DMS79 (cell line): ENCODE measurements around the gene SIAH2.

Experiments used
- DNase-seq: peaks from one replicate; lab custom pipeline; 2025; lab: John Stamatoyannopoulos, UW

The SIAH2 gene

GRCh38 chr3:150748684-150749047 lies 14.3 kb downstream of the SIAH2 start:
- DNase-seq, result no peak

DNA sequence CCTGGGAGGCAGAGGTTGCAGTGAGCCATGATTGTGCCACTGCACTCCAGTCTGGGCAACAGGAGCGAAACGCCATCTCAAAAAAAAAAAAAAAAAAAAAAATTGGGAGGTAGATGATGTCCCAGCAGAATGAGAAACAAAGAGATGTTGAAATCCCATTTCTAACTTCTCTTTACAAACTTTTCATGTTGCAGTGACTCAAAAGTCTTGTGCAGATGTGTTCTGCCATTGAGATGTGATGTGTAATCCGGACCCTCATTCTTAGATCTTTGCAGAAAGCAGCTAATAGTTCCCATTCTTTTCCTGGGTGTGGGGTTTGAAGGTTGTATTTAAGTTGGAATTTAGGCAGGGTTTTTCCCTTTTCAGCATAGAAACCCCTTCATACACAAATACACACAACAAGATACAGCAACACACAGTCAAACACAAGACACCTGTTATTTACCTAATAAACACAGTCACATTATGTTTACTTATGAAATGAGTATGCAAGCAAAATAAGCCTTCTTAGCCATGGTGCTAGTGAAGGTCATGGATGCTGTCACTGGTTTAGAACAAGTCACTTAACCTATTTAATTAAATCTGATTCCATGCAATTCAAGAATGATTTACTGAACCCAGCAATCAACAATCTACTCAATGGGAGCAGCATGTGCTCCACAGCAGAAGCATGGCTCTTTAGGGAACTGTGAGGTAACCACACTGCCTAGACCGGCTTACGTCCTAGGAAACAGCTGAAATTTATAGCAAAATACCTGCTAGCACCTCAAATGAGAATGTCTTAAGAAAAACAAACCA lies 14.9 kb downstream of the SIAH2 start:
- no peak for DNase-seq

DNA sequence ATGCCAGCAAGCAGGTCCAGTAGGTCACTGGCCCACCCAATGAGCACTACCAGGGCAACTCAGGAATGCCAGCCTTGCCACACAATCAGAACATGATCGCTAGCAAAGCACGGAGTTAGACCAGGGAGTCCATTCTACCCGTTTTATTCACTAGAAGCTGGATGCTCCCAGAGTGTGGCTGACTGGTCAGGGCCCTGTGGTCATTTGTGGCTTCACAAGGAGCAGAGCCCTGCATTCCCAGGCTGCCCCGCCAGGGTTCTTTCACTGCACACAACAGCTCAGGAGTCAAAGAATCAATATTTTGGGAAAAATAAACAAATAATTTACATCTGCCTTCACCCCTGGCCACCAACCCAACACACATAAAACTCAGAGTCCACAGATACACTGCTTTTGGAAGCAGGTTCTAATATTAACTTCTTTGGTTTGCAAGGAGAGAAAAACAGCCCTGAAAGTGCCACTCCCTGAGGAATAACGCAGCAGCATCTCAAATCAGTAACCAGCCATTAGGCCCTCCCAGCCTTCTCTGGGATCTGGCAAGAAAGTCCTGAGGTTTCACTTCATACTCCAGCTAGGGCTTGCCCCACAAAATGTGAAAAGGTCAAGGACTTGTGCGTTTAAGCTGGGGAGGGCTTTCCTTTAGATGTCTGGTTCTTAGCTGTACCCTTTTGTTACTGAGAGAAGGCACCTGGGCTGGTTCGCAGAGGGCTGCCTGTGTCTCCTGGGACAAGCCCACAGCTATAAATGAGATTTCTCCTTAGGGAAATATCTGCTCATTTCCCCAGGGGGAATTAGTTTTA lies 16.0 kb downstream of the SIAH2 start:
- DNase-seq, result no peak

DNA sequence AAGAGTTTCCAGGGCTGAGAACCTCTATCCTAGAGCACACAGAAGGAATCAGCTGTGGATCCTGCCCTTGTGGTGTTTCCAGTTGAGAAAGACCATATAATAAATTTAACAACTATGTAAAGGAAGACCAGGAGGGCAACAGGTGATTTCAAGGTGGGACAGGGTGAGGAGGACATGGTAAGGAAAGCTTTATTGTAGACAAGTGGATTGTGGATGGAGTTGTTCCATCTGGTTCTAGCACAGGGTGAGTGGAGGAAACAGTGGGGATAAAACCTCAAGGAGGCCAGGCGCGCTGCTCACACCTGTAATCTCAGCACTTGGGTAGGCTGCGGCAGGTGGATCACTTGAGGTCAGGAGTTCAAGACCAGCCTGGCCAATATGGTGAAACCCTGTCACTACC lies 17.1 kb downstream of the SIAH2 start:
- DNase-seq, result no peak

DNA sequence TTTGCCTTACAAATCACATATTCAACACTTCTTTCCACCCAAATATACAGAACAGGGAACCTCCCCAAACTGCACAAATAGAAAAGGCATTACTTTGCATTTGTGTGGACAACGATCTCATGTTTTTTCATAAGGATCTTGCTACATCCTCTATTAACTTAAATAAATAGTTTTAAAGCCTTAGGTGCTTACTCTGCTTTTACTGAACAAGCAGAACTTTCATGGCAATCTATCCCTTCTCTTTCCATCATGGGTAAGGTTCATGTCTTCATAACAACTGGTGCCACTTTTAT lies 18.1 kb downstream of the SIAH2 start:
- DNase-seq, result no peak

DNA sequence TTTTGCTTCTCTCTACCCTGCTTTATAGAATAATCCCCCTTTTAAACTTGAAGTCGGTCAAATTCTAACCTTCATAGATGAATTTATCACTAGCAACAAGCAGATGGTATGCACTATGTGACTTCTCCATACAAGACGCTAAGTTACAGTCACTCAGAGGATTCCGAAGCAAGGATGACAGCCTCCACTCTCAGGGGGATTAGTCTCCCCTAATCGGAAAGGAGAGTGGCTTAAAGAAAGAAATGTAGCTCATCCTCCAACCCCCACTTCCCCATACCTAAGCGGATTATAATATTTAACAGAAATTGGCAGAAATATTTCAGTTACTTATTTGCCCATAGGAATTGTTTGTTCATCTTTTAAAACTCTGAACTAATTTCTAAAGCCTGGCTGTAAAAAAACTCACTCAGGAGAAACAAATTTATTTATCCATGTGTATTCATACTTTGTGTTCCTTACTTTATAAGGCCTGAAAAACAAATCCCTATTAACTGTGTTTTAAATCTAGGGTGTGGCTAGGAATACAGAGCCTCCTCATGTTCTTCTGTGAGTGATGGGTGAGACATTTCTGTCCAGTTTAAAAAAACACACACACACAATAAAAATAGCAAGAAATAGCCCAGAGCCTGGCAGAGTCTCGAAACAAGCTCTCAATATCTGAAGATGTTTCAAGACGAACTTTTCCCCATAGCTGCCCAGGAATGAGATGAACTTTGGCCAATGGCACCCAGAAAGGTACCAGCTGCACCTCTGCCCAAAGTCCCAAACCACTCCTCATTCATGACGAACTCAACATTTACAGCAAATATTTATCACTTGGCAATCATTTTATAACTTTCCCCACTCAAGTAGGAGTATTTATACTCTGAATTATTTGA lies 18.7 kb downstream of the SIAH2 start:
- no peak for DNase-seq

DNA sequence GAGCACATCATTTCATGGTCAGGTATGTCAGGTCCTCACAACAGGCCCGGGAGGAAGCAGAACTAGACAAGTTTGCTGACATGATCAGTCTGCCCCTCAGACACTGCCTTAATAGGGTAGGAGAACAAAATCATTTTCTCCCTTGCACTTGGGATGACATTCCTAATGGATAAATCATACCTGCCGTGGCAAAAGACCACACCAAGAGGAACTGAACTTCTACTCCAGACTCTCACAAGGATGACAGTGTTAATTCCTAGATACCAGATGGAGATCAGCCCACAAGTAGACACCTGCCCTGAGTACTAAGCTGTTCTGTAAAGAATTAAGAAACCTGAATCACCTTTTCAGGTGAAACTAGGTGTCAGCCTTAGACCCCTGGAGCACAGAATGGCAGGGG lies 19.5 kb downstream of the SIAH2 start:
- DNase-seq, result no peak

DNA sequence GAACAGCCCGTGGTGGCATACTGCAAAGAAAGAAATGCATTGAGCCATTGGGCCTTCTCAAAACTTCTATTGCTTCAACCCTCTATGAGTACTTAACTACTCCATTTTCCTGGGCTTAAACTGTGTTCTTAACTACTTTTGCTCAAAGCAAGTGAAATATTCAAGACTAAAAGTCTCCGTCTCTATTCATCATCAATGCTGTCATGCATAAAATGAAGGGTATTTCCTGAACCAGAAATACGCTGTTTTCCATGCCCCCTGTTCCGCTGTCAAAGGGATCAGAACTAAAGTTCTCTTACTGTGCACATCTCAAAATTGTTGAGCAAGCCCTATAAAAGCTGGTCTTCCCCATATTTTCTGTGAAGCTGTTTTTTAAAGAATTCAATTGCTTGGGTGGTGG lies 20.3 kb downstream of the SIAH2 start:
- DNase-seq, result no peak

GRCh38 chr3:150742141-150742523 lies 20.8 kb downstream of the SIAH2 start:
- DNase-seq, result no peak

DNA sequence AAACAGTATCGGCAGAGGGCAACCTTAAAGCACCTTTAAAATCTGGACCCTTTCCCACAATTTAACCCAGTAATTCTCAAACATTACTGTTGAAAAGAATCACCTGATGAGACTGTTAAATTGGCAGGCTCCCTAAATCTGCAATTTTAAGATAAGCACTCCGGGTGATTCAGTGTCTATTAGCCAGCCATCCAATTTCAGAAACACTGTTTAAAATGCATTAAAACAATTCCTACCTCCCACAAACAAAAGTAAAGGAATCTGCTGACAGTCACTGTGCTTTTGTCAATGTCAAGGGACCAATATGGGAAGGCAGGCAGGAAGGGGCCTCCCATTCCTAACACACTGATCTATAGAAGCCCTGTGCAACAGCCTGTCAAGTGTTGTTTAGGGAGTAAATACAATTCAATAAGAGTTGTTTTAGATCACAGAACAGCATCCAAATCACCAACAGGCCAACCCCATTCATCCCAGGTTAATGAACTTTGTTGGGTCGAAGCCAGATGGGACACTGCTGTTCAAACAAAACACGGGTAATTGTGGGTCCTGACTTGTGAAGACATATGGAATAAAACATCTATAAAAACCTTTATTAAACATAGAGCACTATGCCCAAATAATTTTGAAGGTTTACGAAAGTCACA lies 21.4 kb downstream of the SIAH2 start:
- DNase-seq, result no peak

DNA sequence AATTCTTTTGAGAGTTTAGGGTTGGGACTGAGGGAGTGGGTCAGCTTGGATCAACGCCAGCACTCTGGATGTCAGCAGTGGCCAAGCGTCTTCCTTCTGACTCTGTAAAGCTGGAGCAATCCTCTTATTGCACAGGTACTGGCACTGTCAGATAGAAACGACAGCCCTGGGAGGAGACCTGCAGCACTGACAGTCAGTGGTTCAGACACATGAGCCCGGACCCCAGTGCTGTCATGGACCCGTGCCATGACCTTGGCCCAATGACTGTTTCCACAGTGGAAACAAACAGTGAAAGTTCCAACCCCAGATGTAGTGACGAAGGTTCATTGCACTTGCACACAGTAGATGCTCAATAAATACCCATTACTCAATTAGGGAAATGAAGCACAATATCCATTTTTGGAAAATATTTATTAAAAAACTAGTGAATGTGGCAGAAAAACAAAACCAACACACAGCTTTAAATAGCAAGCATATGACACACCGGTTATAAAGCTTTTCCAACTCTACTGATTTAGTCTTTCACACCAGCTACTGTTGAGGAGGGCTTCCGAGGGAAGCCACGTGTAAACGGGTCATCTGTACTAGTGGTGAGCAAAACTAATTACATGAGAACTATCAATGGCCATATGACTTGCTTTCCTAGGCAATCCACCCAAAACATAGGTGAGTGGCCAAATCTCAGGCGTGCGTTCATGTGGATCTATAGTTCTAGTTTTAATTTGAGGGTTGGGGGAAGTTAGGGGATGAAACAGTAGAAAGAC lies 22.1 kb downstream of the SIAH2 start:
- no peak for DNase-seq

GRCh38 chr3:150739877-150740645 lies 22.9 kb downstream of the SIAH2 start:
- no peak for DNase-seq

DNA sequence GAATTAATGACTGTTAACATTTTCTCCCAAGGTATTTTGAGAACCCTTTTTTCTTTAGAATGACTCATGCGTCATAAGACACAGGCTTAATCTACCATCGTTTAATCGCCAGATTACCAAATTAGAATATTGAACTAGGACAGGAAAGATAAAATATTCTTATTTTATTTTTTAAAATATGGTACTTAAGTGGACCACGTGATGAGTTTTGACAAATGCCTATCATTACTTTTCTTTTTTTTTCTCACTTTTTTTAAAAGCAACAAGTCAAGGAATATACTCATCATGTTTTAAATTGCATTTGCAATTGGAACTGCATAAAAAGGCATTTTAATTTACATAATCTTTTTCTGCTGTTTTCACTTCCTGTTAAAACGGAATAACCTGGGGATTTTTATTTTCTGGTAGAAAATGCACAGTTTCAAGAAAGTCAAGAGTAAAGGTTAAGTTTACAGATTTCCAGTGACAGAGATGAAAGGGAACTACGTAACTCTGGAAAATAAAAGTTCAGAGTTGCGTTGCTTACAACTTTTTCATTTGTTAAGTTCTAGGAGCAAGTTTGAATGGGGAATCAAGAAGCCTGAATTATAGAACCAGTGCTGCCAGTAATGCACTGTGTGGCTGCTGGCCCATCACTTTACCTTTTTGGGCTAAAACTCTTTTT lies 23.6 kb downstream of the SIAH2 start:
- DNase-seq, result no peak

DNA sequence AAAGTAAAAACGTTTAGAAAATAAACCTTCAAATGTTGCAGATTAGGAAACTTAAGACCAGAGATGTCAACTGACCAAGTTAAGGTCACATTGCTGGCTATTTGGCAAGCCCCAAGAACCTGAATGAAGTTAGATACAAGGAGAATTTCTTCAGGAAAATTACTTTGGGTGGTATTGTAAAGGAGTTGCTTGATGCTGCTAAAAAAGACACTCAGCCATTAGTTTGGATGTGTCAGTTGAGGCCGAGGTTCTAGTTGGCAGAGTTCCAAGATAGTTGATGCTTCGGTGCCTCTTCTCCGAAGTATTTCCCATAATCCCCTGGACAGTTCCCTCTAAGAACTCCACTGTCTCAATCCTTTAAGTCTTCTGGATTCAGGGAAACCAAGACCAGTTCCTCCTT lies 24.3 kb downstream of the SIAH2 start:
- no peak for DNase-seq

DNA sequence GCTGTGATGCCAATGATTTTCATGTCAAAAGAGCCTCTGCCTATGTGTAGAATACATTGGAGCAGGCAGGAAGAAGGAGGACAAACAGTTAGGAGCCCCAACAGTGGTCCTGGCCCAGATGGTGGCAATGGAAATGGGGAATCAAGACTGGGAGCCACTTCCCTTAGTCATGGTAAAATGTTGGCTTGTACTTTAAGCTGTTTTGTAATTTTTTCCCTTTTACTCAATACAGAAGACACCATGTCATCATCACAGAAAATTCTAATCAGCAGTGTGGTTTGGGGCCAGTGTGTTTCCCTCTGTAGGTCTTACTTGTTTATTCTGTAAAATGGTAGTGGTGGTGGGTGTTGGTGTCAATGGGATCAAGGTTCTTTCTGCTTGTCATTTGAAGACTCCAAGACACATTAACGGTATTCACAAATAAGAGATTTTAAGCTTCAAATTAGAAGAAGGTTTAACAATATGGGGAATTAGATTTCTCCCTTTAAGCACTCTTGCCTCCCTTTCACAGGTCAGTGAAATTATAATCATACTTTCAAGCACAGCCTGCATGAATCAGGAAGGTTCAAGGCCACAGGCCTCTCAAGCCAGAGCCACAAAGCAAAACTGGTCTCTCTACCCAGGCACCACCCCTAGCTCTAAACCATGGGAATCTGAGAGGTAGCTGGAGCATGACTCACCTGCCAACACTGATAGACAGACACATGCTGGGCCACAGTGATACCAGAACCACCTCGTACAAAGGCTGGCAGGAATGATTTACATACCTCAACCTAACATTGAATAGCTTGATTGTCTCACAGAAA lies 24.9 kb downstream of the SIAH2 start:
- DNase-seq, result no peak

DNA sequence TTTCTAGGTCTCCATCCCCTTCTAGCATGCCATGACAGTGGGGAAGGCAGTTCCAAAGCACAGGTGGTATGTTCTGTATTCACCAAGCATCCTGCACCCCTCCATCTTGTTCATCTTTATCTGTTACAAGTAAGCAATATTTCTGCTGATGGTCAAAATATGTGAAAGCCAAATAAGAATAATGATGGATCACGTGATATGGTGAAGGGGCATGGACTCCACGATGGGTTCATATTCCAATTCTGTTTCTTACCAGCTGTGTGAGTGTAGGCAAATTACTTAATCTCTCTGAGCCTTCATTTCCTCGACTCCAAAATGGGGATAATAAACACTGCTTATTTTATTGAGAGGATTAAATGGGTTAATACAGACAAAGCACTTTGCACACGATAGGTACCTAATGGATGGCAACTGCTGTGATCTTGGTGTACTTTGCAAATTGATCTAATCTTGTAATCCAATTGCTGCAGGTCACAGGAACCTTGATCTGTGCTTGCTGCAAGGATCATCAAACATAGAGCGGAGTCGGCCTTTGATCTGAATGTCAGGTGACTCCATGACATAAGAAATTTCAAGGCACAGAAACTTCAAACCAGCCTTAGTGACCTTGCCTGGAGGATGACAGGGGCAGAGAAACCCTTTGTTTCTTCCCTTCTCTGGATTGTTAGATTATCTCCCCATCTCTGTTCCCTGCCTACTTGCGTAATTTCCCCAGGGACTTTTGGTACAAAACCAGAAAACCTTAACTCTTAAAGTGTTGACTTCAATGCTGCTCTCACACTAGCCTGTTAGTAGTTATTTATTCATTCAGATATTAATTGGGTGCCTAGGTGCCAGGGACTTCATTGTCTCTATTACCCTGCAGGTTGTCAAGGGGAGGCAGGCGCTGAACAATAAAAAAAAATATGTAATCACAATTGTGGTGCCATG lies 25.8 kb downstream of the SIAH2 start:
- no peak for DNase-seq

DNA sequence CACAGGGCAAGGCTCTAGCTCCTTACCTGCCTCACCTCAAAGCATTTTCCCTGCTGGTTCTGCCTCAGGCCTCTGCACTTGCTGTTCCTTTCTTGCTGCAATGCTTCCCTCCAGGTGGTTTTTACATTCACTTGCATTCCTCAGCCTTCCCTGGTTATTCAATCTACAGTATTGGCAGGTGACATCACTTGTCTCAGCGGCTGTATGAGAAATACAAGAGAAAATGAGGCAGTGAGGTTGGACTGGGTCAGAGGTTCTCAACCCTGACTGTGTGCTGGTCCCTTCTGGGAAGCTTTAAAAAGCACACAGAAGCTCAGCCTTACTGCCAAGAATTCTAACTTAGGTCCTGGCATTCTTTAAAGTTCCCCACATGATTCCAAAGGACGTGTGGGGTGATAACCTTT lies 26.7 kb downstream of the SIAH2 start:
- no peak for DNase-seq

DNA sequence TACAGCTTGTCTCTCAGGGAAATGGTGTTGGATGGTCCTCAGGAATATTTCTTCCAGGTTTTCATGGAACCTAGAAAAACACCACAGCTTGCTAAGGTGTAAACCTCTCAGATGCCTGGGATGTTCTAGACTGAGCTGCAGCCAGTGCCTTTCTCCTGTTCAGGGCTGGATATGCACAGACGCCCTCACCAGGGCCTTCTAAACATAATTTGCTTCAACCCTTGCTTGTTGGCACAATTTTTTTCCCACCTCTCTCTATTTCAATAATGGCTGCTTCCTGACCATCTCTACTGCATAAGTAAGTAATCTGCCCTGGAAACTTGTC lies 28.2 kb downstream of the SIAH2 start:
- no peak for DNase-seq
